GM18520 (cell line): ENCODE data around the gene TRPM6.
"Not testable (repeated sequence)": the region's sequence is repeated elsewhere in the genome, so short reads cannot be mapped to it uniquely, and the experiment has no call there.

Source experiments
- ATAC-seq: cut with Tn5 transposase; IDR thresholded peaks from one replicate; pipeline ENCODE4 v1.9.1; 2021; ENCODE audit not compliant: unreplicated experiment

TRPM6 gene, protein sequence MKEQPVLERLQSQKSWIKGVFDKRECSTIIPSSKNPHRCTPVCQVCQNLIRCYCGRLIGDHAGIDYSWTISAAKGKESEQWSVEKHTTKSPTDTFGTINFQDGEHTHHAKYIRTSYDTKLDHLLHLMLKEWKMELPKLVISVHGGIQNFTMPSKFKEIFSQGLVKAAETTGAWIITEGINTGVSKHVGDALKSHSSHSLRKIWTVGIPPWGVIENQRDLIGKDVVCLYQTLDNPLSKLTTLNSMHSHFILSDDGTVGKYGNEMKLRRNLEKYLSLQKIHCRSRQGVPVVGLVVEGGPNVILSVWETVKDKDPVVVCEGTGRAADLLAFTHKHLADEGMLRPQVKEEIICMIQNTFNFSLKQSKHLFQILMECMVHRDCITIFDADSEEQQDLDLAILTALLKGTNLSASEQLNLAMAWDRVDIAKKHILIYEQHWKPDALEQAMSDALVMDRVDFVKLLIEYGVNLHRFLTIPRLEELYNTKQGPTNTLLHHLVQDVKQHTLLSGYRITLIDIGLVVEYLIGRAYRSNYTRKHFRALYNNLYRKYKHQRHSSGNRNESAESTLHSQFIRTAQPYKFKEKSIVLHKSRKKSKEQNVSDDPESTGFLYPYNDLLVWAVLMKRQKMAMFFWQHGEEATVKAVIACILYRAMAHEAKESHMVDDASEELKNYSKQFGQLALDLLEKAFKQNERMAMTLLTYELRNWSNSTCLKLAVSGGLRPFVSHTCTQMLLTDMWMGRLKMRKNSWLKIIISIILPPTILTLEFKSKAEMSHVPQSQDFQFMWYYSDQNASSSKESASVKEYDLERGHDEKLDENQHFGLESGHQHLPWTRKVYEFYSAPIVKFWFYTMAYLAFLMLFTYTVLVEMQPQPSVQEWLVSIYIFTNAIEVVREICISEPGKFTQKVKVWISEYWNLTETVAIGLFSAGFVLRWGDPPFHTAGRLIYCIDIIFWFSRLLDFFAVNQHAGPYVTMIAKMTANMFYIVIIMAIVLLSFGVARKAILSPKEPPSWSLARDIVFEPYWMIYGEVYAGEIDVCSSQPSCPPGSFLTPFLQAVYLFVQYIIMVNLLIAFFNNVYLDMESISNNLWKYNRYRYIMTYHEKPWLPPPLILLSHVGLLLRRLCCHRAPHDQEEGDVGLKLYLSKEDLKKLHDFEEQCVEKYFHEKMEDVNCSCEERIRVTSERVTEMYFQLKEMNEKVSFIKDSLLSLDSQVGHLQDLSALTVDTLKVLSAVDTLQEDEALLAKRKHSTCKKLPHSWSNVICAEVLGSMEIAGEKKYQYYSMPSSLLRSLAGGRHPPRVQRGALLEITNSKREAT (N-terminal part only)

DNA sequence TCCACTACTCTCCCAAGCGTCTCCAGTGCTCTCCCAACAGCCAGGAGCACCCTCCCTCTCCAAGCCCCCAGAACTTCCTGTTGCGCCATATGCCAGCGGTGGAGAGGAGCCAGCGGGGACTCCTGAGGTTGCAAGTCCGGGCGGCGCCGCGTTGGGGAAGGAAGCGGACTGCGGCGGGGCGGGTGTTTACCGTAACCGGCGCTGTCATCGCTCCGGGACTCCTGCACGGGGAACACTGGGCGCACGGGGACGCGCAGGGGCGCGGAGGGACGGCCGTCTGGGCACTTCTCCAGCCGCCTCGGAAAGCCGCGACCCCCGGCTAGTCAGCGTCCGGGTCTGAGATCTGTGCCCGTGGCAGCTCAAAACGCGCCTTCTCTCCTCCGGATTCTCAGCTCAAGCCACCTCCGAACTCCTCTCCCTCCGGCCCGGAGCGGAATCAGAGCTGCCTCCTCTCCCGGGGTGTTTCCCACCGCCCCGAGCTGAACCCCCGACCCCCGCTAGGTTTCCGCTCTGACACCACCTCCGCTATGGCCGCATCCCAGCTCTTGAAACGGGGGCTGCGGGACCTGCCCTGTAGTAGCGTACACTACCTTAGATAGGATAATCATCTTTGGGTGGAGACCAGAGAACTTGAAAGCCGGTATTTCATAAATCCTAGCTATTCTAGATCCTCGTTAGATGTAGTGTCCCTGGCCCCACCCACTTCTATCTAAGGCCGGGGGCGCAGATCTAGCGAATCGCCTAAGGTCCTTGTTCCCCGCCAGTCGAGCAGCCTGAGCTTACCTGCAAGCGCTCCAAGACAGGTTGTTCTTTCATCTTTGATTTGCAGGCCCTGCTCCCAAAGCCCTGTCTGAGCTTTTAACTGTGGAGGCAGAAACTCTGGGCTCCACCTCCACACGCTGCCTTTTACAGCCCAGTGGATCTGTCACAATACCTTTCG lies at the start of gene TRPM6:
Gene TRPM6 (minus strand): TSS at position 881 of the 940 bp plus-strand sequence. CDS start 65 bp downstream, at position 816.
- no peak for ATAC-seq

DNA sequence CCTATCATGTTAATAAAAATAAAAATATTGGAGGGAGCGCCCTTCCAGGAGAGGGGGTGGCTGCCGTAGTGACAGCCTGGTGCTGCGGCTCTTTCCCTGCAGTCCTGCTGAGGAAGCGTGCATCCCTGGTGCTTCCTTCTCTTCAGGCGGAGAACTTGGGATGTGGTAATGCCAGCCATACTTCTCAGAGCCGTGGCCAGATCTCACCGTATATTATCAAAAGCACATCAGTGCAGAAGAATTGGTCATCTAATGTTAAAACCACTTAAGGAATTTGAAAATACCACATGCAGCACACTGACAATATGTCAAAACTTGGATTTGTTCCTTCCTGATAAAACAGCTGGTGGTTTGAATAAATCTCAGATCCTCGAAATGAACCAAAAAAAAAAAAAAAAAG lies 47.3 kb upstream of the TRPM6 start:
- no peak for ATAC-seq

DNA sequence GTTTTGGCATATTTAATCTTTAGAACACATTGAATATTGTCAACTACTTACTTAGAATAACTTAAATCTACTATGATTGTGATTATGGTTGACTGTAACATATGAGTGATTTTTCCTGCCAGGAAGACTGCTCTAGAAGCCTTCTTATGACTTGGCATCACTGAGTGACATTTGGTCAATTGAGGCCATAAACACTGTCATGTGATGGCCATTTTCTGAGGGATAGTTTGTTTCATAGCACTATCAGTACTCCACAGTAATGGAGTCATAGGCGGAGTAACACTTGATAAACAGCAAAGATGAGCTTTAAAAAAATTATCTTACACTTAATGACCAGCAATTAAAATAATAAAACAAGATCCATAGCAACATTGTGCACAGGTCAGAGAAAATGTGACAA lies 34.0 kb upstream of the TRPM6 start:
- no peak for ATAC-seq

DNA sequence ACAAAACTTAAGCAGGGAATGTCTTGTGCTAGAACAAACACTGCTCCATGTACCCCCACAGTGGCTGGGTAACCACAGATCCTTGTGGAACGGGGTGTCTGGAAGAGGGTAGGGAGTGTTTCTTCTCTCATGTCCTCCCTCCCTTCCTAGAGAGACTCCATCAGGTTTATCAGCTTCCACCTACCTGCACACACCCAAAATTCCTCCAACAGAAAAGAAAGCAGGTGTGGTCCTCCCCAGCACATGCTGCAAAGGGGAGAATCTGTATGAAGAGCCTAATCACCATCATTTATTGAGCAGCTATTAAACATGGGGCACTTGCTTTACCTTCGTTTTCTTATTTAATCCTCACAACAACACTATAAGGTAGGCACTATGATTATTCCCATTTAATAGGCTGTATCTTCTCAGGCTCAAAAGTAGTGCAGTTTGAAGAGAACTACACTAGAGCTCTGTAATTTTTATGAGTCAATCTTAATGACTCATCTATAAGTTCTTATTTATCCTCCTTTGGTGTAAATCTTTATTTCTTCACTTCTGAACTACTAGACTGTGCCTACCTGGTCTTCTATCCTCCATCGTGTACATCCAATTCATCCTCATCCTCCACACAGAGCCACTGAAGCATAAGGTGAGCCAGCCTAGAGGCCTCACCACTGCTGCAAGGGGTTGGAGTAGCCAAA lies 33.4 kb upstream of the TRPM6 start:
- no peak for ATAC-seq

GRCh38 chr9:74910036-74910435 lies 22.3 kb upstream of the TRPM6 start:
- no peak for ATAC-seq

DNA sequence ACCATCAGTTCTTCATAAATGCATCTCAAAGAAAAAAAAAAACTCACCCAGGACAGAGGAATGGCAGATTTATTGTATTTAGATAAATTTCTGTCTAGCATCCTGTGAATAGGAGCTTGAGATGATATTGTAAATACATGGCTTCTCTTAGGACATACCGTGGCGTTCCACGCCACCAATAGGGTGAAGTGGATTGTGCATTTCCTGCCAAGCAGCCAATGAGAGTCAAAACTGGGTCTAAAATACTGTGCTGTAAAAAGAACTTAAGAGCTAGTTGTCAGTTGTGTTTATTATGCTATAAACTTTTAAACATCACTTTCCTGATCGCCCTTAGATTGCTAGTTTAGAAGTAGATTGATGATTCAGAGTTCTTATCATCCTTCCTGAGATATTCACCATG lies 20.9 kb upstream of the TRPM6 start:
- ATAC-seq, result no peak

- no peak for ATAC-seq
Measured at GRCh38 chr9:74907085-74907484, 19.4 kb upstream of the TRPM6 start.

DNA sequence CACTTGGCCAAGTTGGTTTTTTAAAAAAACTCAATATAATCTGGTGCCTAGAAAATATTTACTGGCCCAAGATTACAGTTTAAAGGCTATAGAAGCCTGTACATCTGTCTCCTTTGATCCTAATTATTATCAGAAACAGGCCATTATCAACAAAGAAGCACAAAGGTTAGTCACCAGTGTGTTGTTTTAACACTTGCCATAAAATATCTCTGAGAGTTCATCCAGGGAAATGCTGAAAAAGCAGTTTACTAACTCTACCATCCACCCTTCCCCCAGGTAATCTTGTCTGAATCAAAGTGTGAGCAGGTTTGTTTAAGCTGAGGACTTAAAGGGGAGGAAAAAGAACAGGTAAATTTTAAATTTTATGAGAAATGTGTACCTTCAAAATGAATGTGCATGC lies 13.3 kb upstream of the TRPM6 start:
- ATAC-seq, result no peak

DNA sequence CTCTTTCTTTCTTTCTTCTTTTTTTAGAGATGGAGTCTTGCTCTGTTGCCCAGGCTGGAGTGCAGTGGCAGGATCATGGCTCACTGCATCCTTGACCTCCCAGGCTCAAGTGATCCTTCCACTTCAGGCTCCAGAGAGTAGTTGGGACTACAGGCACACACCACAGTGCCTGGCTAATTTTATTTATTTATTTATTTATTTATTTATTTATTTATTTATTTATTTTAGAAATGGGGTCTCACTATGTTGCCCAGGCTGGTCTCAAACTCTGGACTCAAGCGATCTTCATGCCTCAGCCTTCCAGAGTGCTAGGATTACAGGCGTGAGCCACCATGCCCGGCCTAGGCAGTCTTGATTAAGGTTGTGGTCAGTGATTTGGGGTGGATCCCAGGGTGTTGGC lies 728 bp upstream of the TRPM6 start:
- not testable (repeated sequence) for ATAC-seq

DNA sequence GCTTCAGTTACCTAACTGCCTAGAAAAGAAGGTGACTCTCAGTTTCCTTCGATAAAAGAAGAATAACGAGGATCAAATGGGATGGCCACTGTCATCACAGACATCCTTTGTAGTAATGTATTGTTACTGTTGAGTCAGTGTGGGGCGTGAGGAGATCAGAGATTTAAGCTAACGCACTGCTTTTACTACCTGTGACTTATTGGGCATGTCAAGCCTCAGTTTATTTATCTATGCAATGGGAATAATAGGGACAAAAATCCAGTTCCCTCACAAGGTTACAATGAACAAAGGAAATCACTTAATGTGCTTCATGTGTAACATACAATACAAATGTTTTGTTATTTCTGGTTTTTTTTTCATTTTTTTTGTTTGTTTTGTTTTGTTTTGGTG lies 255 bp upstream of the TRPM6 start:
- no peak for ATAC-seq

DNA sequence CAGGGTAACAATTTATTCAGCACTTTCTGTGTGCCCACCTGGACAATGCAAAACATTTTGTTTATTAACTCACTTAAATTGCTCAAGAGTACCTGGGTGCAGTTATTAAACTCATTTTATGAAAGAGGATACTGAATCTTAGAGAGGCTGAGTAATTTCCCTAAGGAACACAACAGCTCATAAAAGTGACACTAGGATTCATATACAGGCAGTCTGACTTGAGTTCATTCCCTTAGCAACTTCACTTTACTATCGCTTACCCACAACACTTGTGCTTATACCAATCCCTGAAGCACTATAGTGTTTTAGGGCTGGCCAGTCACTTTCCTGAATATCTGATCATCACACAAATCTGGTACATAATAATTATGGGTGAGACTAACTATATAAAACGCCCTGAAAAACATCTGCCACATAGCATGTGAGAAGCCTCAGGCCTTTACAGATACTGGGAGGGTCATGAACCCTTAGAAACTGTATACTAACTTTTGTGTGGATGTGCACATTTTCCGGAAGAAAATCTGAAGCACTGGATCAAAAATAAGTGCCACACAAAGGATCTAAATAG lies 11.3 kb downstream of the TRPM6 start:
- ATAC-seq, result no peak

DNA sequence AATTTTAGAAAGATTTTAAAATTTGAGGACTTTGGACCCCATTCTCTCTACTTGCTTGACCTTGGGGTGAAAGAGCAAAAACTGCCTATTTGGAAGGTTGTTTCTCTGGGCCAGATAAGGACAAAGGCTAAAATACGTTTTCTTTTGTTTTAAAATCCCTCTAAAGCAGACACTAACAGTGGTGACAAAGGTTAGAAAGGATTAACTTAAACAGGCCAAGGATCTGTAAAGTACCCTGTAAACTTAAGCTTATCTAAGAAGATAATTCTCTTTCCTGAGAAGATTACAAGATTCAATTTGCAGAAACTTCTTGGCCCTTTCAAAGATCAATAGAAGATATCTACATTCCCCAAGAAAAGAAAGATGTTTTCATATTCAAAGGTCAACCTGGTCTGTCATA lies 12.1 kb downstream of the TRPM6 start:
- no peak for ATAC-seq

DNA sequence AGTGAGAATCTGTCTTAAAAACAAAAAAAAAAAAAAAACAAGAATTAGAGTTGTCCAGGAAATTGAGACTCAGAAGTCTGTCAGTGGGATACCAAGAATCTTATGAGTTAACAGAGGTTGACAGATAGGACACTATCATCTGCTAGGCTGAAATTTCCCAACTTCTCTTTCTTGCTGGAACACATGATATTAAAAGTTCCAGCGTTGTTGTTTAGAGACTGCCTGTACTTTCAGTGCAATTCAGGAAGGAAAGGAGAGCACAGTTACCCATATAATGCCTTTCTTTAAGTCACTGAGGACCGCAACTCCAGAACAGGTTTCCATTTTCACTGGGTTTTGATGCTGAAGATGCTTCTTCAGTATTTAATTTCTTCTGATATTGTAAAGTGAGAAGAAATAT lies 13.5 kb downstream of the TRPM6 start:
- no peak for ATAC-seq

DNA sequence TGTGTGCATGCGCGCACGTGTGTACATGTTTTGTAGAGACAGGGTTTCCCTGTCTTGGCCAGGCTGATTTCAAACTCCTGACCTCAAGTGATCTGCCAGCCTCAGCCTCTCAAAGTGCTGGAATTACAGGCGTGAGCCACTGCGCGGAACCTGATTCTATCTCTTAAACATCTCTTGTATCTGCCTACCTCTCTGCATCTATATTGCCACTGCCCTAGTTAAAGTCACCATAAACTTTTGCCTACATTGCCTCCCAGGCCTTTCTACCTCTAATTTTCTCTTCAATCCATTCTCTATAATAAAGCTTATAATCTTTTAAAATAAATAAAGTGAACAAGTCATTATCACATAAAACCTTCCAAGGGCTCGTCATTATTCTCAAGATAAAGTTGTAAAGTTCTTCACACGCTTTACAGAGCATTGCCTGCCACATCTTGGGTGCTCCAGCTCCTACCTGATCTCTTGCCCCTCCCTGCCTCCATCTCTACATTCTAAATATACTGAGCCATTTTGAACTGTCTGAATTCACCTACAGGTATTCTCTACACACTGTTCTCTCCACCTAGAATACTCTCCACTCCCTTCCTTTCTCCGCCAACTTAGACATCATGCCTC lies 15.0 kb downstream of the TRPM6 start:
- no peak for ATAC-seq

- no peak for ATAC-seq
Measured at GRCh38 chr9:74867483-74867882, 20.2 kb downstream of the TRPM6 start.

GRCh38 chr9:74865177-74865576 lies 22.5 kb downstream of the TRPM6 start:
- ATAC-seq, result no peak

GRCh38 chr9:74861773-74862474 lies 25.8 kb downstream of the TRPM6 start:
- no peak for ATAC-seq

- no peak for ATAC-seq
Measured at GRCh38 chr9:74861071-74861470, 26.6 kb downstream of the TRPM6 start.
